RPMI7951 (cell line): ENCODE results near the gene ASPHD2. TPM values are rescaled to one million over a fixed set of nuclear protein-coding genes. Genes with fewer than 3 reads are reported as not detected.

Experiments
- total RNA-seq: library from RNA; depleted of rRNA; stranded (reverse); fragments of >200 nt; shearing (Covaris generic); gene quantifications from 2 replicates; pipeline ENCODE4 v1.2.3, GENCODE V29; 2014; rRNA removed

Gene ASPHD2
- total RNA-seq, 1 experiment from 2014 or later, result 1.4 TPM

Other genes starting within 250 kb of the ASPHD2 start
- gene HPS4, start 54.5 kb downstream of the ASPHD2 start, total RNA-seq, result 18.5 and 19.3 TPM in 2 replicates
- gene SRRD, start 54.6 kb downstream of the ASPHD2 start, total RNA-seq, result 15.0 and 23.0 TPM in 2 replicates
- gene TFIP11, start 83.2 kb downstream of the ASPHD2 start, total RNA-seq, result 21.6 and 28.3 TPM in 2 replicates
- 50.8 and 54.2 TPM in 2 replicates for gene TPST2, start 160.9 kb downstream of the ASPHD2 start, total RNA-seq
- 0.12 TPM in 1 of 2 replicates, not detected in the other for gene CRYBB1, start 188.8 kb downstream of the ASPHD2 start, total RNA-seq
- not detected in 2 replicates for gene CRYBA4, start 192.7 kb downstream of the ASPHD2 start, total RNA-seq
- gene MIAT, start 228.3 kb downstream of the ASPHD2 start, total RNA-seq, result 0.39 and 0.48 TPM in 2 replicates